ENCODE results near the gene LMO3.

LMO3 gene

DNA sequence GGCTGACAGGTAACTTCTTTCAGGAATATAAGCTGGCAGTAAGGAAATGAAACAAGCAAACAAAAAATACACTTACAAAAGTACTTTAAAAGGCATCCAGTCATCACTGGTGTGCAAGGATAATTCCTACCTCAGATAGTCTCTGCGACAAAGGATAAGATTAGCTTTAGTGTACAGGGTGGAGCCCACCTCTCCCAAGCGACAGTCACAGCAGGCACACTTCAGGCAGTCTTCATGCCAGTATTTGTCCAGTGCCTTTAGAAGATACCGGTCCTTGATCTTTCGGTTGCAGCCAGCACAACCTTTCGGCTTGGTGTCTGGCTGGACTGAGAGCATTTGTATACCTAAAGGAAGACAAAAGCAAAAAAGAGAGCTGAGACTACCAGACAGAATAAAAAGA is 5.4 kb downstream of the LMO3 start:
- DNase-seq (ENCODE audit: low read depth, low spot score), result no peak

GRCh38 chr12:16599081-16599480 is 6.9 kb downstream of the LMO3 start:
- no peak for DNase-seq (ENCODE audit: low read depth, low spot score)

DNA sequence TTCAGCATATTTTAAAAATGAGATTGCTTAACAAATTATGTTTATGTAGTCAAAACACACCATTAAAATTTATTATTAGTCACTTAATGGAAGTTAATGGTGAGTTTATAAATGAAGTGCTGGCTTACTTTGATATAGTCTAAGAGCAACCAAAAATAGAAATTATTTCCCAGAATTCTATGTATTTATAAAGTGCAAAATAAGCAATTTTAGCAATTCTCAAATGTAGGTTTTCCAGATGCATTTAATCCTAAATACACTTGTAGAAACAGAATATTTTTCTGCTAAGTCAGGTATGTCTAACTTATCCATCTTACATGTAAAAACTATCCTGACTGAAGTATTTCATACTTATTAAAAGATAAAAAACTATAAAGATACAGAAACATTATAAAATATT is 11.2 kb downstream of the LMO3 start:
- no peak for DNase-seq (ENCODE audit: low read depth, low spot score)

GRCh38 chr12:16593546-16593945 is 12.4 kb downstream of the LMO3 start:
- no peak for DNase-seq (ENCODE audit: low read depth, low spot score)

DNA sequence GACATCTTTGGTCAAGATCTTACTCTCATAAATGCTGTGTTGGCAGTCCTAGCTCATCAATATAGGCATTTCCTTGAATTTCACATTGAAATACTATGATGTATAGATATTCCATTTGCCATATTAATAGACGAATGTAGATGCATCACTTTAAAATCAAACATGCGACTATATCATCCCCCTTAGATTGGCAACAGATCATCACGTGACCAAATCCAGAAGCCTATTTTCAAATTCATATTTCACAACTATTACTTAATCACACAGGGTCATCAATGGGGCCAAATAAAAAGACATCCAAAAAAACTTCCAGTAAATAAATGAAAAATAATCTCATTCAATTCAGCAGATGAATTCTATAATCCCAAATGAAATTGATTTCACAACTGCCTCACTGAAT is 15.3 kb downstream of the LMO3 start:
- no peak for DNase-seq (ENCODE audit: low read depth, low spot score)

GRCh38 chr12:16588812-16589211 is 17.1 kb downstream of the LMO3 start:
- DNase-seq (ENCODE audit: low read depth, low spot score), result peak; percentile 25

- DNase-seq (ENCODE audit: low read depth, low spot score), result no peak
Observed at GRCh38 chr12:16587514-16587913, 18.4 kb downstream of the LMO3 start.

- no peak for DNase-seq (ENCODE audit: low read depth, low spot score)
Observed at GRCh38 chr12:16587110-16587453, 18.9 kb downstream of the LMO3 start.

DNA sequence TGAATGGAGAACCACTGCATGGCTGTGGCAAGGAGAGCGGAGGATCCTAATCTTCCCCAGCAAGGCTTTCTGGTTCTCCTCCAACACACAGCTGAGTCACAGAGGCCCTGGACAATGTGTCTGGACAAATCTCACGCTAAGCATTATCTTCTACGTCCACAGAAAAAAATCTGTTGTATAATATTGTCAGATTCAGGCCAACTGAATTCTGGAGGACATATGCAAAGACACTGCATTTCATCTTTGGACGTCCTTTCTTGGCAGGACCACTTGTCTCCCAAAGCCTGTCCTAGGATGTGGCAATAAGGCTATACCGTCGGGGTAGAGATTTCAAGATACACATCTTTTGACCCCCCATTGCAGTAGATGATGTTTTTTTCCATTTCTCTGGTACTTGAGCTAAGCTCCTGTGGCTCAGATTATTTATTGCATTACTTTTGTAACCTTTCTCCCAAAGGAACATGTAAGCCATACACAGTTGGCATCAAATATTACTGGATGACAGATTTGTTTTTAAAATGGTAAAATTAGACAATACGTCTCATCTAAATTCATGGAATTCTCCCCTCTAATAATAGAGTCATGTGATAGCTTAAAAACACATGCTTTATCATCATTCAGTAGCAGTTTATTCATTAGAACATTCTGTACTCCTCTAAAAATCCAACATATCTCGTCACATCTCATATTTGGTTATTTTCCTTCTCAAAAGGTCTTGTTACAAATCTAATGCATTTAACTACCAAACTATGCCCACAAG is 19.4 kb downstream of the LMO3 start:
- peak; percentile 53 for DNase-seq (ENCODE audit: low read depth, low spot score)

DNA sequence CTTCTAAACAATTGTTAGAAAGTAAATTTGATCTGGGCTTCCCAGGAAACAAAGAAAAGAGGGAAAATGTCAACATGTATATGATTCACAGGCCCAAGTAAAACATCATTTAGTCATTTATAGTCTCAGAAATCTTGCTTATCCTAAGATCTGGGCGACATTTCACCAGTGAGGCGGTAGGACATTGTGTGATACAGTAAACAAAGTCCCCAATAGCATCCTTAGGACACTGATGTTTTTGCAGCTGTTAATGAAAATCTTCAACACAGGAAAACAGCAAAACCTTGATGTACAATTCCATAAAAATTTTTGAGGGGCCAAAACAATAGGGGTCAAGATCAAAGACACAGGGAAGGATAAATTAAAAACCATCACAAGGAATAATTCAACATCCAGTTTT is 20.2 kb downstream of the LMO3 start:
- no peak for DNase-seq (ENCODE audit: low read depth, low spot score)

DNA sequence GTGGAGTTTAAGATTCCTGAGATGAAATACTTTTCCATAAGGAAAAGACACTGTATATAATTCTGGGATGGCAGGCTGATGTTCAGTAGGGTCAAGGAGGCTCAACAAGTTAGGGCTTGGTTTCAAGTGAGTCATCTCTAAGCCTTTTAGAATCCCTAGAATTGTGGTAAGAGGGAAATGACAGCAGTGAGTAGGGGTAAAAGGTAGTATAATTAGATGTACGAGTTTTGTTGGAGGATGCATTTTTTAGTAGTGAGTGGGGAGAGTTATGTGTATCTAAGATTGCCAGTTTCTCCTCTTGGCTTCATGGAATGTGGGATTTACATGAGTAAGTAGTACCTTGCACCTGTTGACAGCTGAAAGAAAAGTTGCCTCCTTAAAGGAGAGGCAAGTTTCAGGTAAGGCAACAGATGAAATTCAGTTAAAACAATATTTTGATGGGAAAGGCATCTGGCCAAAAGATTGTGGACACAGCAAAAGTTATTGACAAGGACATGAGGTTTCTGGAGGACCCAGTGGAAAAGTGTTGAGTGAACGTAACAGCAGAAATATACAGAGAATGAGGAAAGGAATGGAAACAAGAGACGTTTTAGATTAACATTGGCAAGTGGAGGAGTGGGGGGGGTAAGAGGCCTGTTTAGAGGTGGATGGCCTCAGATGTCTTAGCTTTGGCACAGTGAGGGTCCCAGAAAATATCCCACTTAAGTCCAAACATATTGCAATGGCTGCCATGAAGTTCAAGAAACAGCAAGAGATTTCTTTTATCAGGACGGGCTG is 21.8 kb downstream of the LMO3 start:
- peak; percentile 44 for DNase-seq (ENCODE audit: low read depth, low spot score)

DNA sequence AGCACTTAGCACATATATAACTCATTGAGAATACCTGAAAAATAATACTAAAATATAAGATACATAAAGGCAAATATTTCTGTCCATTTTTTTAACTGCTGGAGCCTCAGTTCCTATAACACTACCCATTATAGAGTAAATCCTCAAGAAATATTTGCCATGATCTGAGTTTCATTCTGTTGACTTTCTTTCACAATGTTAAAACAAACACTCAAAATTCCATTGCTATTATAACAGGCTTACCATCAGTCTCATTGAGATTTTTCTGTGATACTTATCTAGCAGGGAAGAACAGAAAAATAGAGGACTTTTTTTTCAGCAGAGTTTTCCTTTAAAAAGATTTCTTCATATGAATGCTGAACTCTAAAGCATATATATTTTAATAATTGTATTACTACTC is 24.5 kb downstream of the LMO3 start:
- DNase-seq (ENCODE audit: low read depth, low spot score), result no peak

GRCh38 chr12:16579041-16579440 is 26.9 kb downstream of the LMO3 start:
- no peak for DNase-seq (ENCODE audit: low read depth, low spot score)

DNA sequence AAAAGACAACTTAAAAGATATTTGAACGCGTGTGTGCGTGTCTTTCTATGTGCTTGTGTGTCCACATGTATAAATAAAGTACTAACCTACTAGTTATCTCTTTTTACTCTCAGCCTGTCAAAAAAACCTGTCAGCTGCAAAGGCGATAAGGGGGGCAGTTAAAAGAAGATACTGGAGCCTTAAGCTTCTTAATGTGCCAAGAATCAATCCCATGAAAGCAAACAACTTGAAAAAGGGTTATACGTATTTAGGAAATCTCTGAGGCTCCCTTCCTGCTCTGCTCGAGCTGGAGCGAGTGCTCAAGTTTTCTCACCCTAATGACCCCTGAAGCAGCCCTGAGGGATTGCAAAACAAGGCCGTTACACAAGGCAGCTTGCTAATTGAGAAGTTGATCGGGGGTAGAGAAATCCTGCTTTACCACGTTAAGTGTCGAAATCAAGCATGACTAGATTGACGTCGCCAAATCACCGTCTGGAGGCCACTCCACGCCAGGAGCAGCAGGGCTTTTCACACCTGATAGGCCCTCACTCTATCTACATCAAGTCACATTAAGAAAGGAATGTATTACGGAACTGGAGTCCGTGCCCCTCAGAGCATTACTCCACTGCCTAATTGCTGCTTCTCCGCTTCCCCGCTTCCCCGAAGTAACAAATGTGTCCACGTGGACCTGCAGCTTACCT is 32.4 kb downstream of the LMO3 start:
- no peak for DNase-seq (ENCODE audit: low read depth, low spot score)

DNA sequence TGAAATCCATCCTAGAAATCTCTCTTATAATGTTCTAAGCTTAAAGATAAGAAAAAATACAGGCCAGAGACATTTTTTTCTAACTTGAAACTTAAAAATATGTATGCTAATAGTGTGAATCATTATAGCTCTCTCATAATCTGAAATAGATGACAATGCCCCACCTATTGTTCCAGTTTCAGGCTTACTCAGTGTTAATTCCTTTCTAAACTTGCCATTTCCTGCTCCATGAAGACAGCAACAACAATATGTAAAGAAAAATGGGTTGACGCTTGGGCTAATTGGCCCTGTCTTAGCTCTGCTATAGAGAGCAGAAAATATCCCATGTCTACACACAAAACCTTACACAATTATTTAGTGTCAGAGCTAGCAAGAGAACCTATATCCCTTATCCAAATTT is 37.1 kb downstream of the LMO3 start:
- DNase-seq (ENCODE audit: low read depth, low spot score), result no peak

GRCh38 chr12:16564675-16565074 is 41.3 kb downstream of the LMO3 start:
- no peak for DNase-seq (ENCODE audit: low read depth, low spot score)

DNA sequence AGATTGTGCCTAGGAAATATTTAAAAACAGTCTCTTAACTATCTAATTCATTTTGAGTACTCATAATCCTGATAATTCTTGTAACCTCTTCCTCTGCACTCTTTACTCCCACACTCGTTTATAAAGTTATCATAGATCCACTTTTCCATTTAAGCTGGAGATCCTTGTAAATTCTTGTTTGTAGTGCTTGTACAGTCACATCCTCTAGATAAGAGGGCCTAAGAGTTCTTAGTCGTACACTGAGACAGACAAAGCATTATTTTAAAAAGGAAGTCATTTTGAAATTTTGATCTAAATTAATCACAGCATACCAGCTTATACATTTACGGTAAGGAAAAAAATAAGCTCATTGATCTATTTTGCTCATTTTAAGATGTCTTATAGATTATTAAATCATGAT is 42.5 kb downstream of the LMO3 start:
- DNase-seq (ENCODE audit: low read depth, low spot score), result no peak

DNA sequence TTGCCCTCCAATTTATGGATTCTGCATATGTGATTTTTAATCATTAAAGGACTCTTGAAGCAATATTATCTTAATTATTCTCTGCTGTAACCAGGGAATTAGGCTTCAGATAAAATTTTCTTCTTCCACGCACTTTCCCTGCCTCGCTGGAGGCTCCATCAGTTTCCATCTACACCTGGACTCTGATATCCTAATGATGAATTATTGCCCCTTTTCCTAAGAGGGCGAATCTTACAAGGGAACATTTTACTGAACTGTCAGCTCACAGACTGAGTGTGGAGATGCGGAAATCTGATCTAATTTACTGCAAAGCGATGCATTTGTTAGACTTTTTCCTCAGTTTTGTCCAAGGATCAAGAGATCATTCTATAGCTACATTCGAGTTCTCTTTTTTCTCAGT is 43.0 kb downstream of the LMO3 start:
- DNase-seq (ENCODE audit: low read depth, low spot score), result no peak

- no peak for DNase-seq (ENCODE audit: low read depth, low spot score)
Observed at GRCh38 chr12:16562435-16562834, 43.5 kb downstream of the LMO3 start.

DNA sequence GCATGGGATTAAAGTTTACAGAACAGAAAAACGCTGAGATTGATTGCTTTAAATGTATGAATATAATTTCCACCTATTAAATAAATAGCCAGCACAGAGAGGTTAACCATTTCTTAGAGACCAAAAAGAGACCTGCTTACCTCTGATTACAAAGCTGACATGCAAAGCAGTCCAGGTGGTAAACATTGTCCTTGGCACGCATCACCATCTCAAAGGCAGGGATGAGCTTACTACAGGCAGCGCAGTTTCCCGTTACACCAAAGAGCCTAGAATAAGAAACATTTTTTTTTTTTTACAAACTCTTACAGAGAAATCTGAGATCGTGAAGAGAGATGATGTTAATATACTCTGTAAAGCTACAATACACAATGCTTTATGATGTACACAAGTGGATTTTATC is 45.7 kb downstream of the LMO3 start:
- DNase-seq (ENCODE audit: low read depth, low spot score), result no peak

DNA sequence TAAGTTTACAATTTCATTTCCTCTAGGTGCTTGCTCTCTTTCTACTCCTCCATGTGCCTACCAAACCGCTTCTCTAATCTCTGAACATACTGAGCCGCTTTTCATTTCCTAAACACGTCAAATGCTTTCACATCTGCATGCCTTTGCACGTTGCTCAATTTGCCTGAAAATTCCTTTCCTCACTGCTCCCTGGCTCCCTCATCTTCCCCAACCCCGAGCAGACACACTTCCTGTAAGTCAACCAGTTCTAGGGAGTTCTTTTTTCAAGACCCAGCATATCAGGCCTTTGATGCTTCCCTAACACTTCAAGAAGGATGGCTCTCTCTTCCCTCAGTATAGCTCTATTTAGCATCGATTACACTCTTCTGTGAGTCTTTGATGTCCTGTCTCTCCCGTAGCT is 50.3 kb downstream of the LMO3 start:
- DNase-seq (ENCODE audit: low read depth, low spot score), result no peak

GRCh38 chr12:16553457-16553856 is 52.5 kb downstream of the LMO3 start:
- no peak for DNase-seq (ENCODE audit: low read depth, low spot score)

DNA sequence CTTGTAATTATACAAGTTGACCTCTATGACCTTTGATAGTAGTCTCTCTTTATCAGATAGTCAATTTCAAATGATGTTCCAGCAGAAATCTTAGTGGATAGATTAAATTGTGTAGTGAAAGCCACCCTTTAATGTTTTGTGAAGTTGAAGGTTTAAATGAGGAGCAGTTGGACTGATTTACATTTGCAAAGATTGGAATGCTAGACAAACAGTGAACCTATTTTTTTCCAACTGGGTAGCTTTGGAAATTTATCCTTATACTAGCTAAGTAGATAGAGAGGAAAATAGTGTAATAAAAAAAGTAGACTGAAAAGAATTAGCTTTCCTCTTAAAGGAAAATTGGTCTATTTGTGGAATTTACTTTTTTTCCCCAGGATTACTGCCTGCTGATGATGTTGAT is 53.7 kb downstream of the LMO3 start:
- no peak for DNase-seq (ENCODE audit: low read depth, low spot score)
